OCI-LY7 (cell line): ENCODE data around the gene FLNC. TPM values are rescaled to one million over a fixed set of nuclear protein-coding genes. Genes with fewer than 3 reads are reported as not detected.

Experiments used
- BruUV-seq: library from RNA; stranded (reverse); fragments of 400-500 nt; replicated peaks from 2 replicates; lab custom pipeline; 2021; lab: Mats Ljungman, UMichigan
- CTCF ChIA-PET: fragments of 300-600 bp; sonication (Branson Sonifier 250); formaldehyde crosslinking; loops from one replicate; lab custom pipeline; 2022; ENCODE audit warnings: antibody characterized with exemption; ENCODE audit not compliant: unreplicated experiment; lab: Charles Lee
- POLR2A ChIA-PET: fragments of 300-600 bp; sonication (Branson Sonifier 250); formaldehyde crosslinking; loops from one replicate; lab custom pipeline; 2022; ENCODE audit warnings: antibody characterized with exemption; lab: Charles Lee
- DNase-seq: peaks from one replicate; pipeline ENCODE4 v3.0.0-alpha.2; 2015; ENCODE audit warnings: low spot score
- H2AFZ ChIP-seq: fragments of 200-600 bp; sonication (generic), shearing (Covaris generic); 2 replicates; pipeline ENCODE4 v1.6.1; 2014; ENCODE audit warnings: mild to moderate bottlenecking, antibody characterized with exemption, low read length, moderate library complexity
- H3K27ac ChIP-seq: fragments of 200-600 bp; sonication (generic); 2 replicates; pipeline ENCODE4 v1.5.1; 2014; ENCODE audit warnings: mixed run types, low read depth, mild to moderate bottlenecking, moderate library complexity, low read length, inconsistent platforms; ENCODE audit not compliant: poor library complexity, severe bottlenecking
- H3K36me3 ChIP-seq: fragments of 200-600 bp; sonication (generic); 2 replicates; pipeline ENCODE4 v1.6.1; 2014; ENCODE audit warnings: mild to moderate bottlenecking, antibody characterized with exemption, low read length, moderate library complexity, mixed read lengths; ENCODE audit not compliant: insufficient read depth
- H3K4me1 ChIP-seq: fragments of 200-600 bp; sonication (generic); 2 replicates; pipeline ENCODE4 v1.5.1; 2014; ENCODE audit warnings: mild to moderate bottlenecking, low read length; ENCODE audit not compliant: insufficient read depth, poor library complexity, severe bottlenecking
- H3K4me2 ChIP-seq: fragments of 200-600 bp; sonication (generic); 2 replicates; pipeline ENCODE4 v1.6.1; 2014; ENCODE audit warnings: mild to moderate bottlenecking, low read length
- H3K4me3 ChIP-seq: fragments of 200-600 bp; sonication (generic); 2 replicates; pipeline ENCODE4 v1.5.1; 2014; ENCODE audit warnings: mild to moderate bottlenecking, low read depth, low read length; ENCODE audit not compliant: poor library complexity, severe bottlenecking
- H3K79me2 ChIP-seq: fragments of 200-600 bp; sonication (generic); 2 replicates; pipeline ENCODE4 v1.6.1; 2016; ENCODE audit warnings: low read depth, mild to moderate bottlenecking, low read length, moderate library complexity, mixed read lengths; ENCODE audit not compliant: insufficient read depth
- H3K9me2 ChIP-seq: fragments of 200-600 bp; sonication (generic); 2 replicates; pipeline ENCODE4 v1.6.1; 2016; ENCODE audit warnings: mild to moderate bottlenecking, low read length, mixed read lengths; ENCODE audit not compliant: insufficient read depth
- H3K9me3 ChIP-seq: fragments of 200-600 bp; sonication (generic); 2 replicates; pipeline ENCODE4 v1.6.1; 2014; ENCODE audit warnings: mild to moderate bottlenecking, mixed run types, low read length, mixed read lengths
- H4K20me1 ChIP-seq: fragments of 200-600 bp; sonication (generic); 2 replicates; pipeline ENCODE4 v1.6.1; 2014; ENCODE audit warnings: mild to moderate bottlenecking, antibody characterized with exemption, low read length, moderate library complexity, mixed read lengths; ENCODE audit not compliant: insufficient read depth
- EZH2phosphoT487 ChIP-seq: fragments of 200-600 bp; sonication (generic); IDR thresholded peaks from 2 replicates; pipeline ENCODE4 v1.6.1; 2018; ENCODE audit warnings: low read depth, borderline replicate concordance, mild to moderate bottlenecking, mixed run types, antibody characterized with exemption, low read length, moderate library complexity, mixed read lengths
- intact Hi-C: fragments of 100-400 bp; cut with micrococcal nuclease; formaldehyde crosslinking; loops from one replicate; pipeline ENCODE4 v1.10.0; 2022; ENCODE audit not compliant: unreplicated experiment
- total RNA-seq, 2 experiments: library from RNA; depleted of rRNA in 1 of 2; stranded (reverse); fragments of >200 nt in 1 of 2; shearing (Covaris generic) in 1 of 2; gene quantifications; 2 replicates each; pipeline ENCODE4 v1.2.3, GENCODE V29; 2014 to 2022
- TF ChIP-seq, protein P1 (sequence below): fragments of 200-600 bp; sonication (generic); conservative IDR thresholded peaks from 2 replicates; pipeline ENCODE4 v1.5.1; 2014; ENCODE audit warnings: mild to moderate bottlenecking, antibody characterized with exemption, low read length, moderate library complexity, mixed read lengths

Gene FLNC
- total RNA-seq, 2 experiments from 2014 or later: 0.03 to 0.06 TPM

- Histone ChIP-seq H3K4me1 (peaks cover 3% of the 10 kb centered on the region), H3K79me2 (no peaks in the 10 kb centered on the region), H3K9me2 (no peaks in the 10 kb centered on the region), H3K27ac (no peak overlapping the region), H2AFZ (no peak overlapping the region), H3K36me3 (no peaks in the 10 kb centered on the region), H3K4me3 (no peak overlapping the region), H3K4me2 (no peak overlapping the region), H4K20me1 (no peaks in the 10 kb centered on the region), H3K9me3 (no peaks in the 10 kb centered on the region)
- intact Hi-C loops: no loop called here
- DNase-seq: no peak
- TF ChIP-seq, protein P1, sequence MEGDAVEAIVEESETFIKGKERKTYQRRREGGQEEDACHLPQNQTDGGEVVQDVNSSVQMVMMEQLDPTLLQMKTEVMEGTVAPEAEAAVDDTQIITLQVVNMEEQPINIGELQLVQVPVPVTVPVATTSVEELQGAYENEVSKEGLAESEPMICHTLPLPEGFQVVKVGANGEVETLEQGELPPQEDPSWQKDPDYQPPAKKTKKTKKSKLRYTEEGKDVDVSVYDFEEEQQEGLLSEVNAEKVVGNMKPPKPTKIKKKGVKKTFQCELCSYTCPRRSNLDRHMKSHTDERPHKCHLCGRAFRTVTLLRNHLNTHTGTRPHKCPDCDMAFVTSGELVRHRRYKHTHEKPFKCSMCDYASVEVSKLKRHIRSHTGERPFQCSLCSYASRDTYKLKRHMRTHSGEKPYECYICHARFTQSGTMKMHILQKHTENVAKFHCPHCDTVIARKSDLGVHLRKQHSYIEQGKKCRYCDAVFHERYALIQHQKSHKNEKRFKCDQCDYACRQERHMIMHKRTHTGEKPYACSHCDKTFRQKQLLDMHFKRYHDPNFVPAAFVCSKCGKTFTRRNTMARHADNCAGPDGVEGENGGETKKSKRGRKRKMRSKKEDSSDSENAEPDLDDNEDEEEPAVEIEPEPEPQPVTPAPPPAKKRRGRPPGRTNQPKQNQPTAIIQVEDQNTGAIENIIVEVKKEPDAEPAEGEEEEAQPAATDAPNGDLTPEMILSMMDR: no peak
- TF ChIP-seq EZH2phosphoT487: no peak
- ChIA-PET POLR2A (no interaction called here), CTCF (no interaction called here)
- no TSS peak for BruUV-seq
These were observed 58.9 kb downstream of the FLNC start for GRCh38 chr7:128889121-128889520.

DNA sequence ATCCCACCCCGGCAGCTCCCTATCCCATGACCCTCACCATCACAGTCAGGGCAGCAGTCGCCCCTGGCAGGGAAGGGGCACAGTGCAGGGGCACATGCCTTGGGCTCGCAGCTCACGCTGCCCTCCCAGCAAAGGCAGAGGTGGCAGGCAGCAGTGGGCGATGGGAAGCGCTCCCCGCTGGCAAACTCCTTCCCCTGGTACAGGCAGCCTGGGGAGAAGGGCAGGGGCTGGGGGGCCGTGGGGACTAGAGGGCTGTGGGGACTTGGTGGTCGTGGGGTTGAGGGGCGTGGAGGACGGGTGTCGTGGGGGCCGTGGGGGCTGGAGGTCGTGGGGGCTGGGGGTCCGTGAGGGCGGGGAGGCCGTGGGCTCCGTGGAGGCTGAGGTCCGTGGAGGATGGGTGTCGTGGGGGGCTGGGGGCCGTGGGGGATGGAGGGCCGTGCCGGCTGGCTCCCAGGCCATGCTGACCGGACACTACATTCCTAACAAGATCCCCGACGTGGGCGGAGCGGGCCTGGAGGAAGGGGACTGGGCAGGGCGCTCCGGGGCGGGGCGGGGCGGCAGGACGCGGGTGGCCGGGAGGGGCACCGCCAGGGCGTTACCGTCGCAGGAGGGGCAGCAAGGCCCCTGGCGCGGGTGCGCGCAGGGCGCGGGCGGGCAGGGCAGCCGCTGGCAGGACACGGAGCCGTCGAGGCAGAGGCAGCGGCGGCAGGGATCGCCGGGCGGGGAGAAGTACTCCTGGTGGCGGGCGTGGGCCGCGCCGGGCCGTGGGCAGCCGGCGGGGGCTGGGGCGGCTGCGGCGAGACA, 60.3 kb downstream of the FLNC start:
- no peak overlapping the region for H2AFZ ChIP-seq
- no peaks in the 10 kb centered on the region for H4K20me1 ChIP-seq
- no peaks in the 10 kb centered on the region for H3K36me3 ChIP-seq
- no peak for DNase-seq
- no peaks in the 10 kb centered on the region for H3K9me3 ChIP-seq
- H3K9me2 ChIP-seq: no peaks in the 10 kb centered on the region
- no peak overlapping the region for H3K27ac ChIP-seq
- CTCF ChIA-PET: no interaction called here
- POLR2A ChIA-PET: interaction anchor here (0.6 to 0.7 kb wide), 2 partner anchors 397 to 422 kb away, joined by 3 to 5 read pairs; no protein-coding TSS in a partner anchor
- H3K79me2 ChIP-seq: no peaks in the 10 kb centered on the region
- no peaks in the 10 kb centered on the region for H3K4me1 ChIP-seq
- BruUV-seq: no TSS peak
- no peak overlapping the region for H3K4me2 ChIP-seq
- intact Hi-C loops: no loop called here
- TF ChIP-seq EZH2phosphoT487: no peak
- TF ChIP-seq, protein P1: no peak
- H3K4me3 ChIP-seq: no peak overlapping the region
